Neural progenitor cell (in vitro differentiated cells): ENCODE measurements around the gene GARIN5A. TPM values are rescaled to one million over a fixed set of nuclear protein-coding genes. Genes with fewer than 3 reads are reported as not detected.

Source experiments
- DNase-seq: peaks from one replicate; pipeline ENCODE4 v3.0.0-alpha.2; 2016; ENCODE audit warnings: low spot score
- H2AFZ ChIP-seq: fragments of 200-600 bp; sonication (generic); replicated peaks from 2 replicates; pipeline ENCODE4 v1.6.1; 2016; ENCODE audit warnings: antibody characterized with exemption
- H3F3A ChIP-seq: fragments of 200-600 bp; sonication (generic); 2 replicates; pipeline ENCODE4 v1.6.1; 2016; ENCODE audit warnings: antibody characterized with exemption, low read depth
- H3K27ac ChIP-seq: fragments of 200-600 bp; sonication (generic); 2 replicates; pipeline ENCODE4 v1.5.1; 2016; ENCODE audit warnings: mild to moderate bottlenecking
- H3K27me3 ChIP-seq: fragments of 200-600 bp; sonication (generic); 2 replicates; pipeline ENCODE4 v1.6.1; 2016; ENCODE audit warnings: mild to moderate bottlenecking, moderate library complexity
- H3K36me3 ChIP-seq: fragments of 200-600 bp; sonication (generic); 2 replicates; pipeline ENCODE4 v1.5.1; 2016
- H3K4me1 ChIP-seq: fragments of 200-600 bp; sonication (generic); 2 replicates; pipeline ENCODE4 v1.6.1; 2016; ENCODE audit warnings: mixed run types
- H3K4me2 ChIP-seq: fragments of 200-600 bp; sonication (generic); 2 replicates; pipeline ENCODE4 v1.6.1; 2016
- H3K4me3 ChIP-seq: fragments of 200-600 bp; sonication (generic); 2 replicates; pipeline ENCODE4 v1.5.1; 2016
- H3K79me2 ChIP-seq: fragments of 200-600 bp; sonication (generic); 2 replicates; pipeline ENCODE4 v1.6.1; 2016; ENCODE audit warnings: low read depth
- H3K9ac ChIP-seq: fragments of 200-600 bp; sonication (generic); 2 replicates; pipeline ENCODE4 v1.6.1; 2016
- H3K9me3 ChIP-seq: fragments of 200-600 bp; sonication (generic); 2 replicates; pipeline ENCODE4 v1.5.1; 2016; ENCODE audit warnings: low read depth
- H4K20me1 ChIP-seq: fragments of 200-600 bp; sonication (generic); 2 replicates; pipeline ENCODE4 v1.6.1; 2016; ENCODE audit warnings: low read depth
- H3K27ac Mint-ChIP-seq: 3 replicates; pipeline ENCODE4 v1.8.0; 2021; ENCODE audit warnings: mixed read lengths
- H3K27me3 Mint-ChIP-seq: 2 replicates; pipeline ENCODE4 v1.8.0; 2022; ENCODE audit warnings: low read depth, mild to moderate bottlenecking, inconsistent platforms, moderate library complexity, mixed read lengths; ENCODE audit not compliant: insufficient read depth
- H3K36me3 Mint-ChIP-seq: 3 replicates; pipeline ENCODE4 v1.8.0; 2021; ENCODE audit warnings: mixed read lengths
- H3K4me1 Mint-ChIP-seq: 3 replicates; pipeline ENCODE4 v1.8.0; 2021; ENCODE audit warnings: mixed read lengths
- H3K4me3 Mint-ChIP-seq: 3 replicates; pipeline ENCODE4 v1.8.0; 2021; ENCODE audit warnings: mild to moderate bottlenecking, moderate library complexity, mixed read lengths
- H3K9me3 Mint-ChIP-seq: 3 replicates; pipeline ENCODE4 v1.8.0; 2020; ENCODE audit warnings: mixed read lengths
- CTCF ChIP-seq: fragments of 200-600 bp; sonication (generic); IDR thresholded peaks from 2 replicates; pipeline ENCODE4 v1.5.1; 2017; ENCODE audit warnings: antibody characterized with exemption, mild to moderate bottlenecking
- EZH2 ChIP-seq: fragments of 200-600 bp; sonication (generic); IDR thresholded peaks from 2 replicates; pipeline ENCODE4 v1.6.1; 2017; ENCODE audit warnings: antibody characterized with exemption, mild to moderate bottlenecking, moderate library complexity
- EZH2phosphoT487 ChIP-seq: fragments of 200-600 bp; sonication (generic); IDR thresholded peaks from 2 replicates; pipeline ENCODE4 v1.6.1; 2017; ENCODE audit warnings: antibody characterized with exemption
- total RNA-seq: library from RNA; depleted of rRNA; stranded (reverse); fragments of >200 nt; gene quantifications from 2 replicates; pipeline ENCODE4 v1.2.3, GENCODE V29; 2015; ENCODE audit warnings: low replicate concordance

GARIN5A gene
- total RNA-seq, 1 donor from 2014 or later: 5.6 TPM

GRCh38 chr19:50461066-50461875, 15.4 kb downstream of the GARIN5A start:
- Mint-ChIP-seq H3K9me3 (peaks cover 2% of the 10 kb centered on the region), H3K4me3 (peak overlapping the region; percentile 6), H3K36me3 (no peaks in the 10 kb centered on the region), H3K27me3 (peaks cover 6% of the 10 kb centered on the region), H3K27ac (peak overlapping the region; percentile 72), H3K4me1 (peaks cover 19% of the 10 kb centered on the region)
- no peaks in the 10 kb centered on the region for H4K20me1 ChIP-seq
- no peaks in the 10 kb centered on the region for H3K79me2 ChIP-seq
- H3K4me3 ChIP-seq: no peak overlapping the region
- peak; percentile 82 for TF ChIP-seq CTCF
- no peak for TF ChIP-seq EZH2phosphoT487
- no peak for TF ChIP-seq EZH2
- no peaks in the 10 kb centered on the region for H3K9me3 ChIP-seq
- H3K36me3 ChIP-seq: no peaks in the 10 kb centered on the region
- H3K9ac ChIP-seq: no peak overlapping the region
- peak overlapping the region; percentile 89 for H2AFZ ChIP-seq
- no peak overlapping the region for H3K27ac ChIP-seq
- H3K4me1 ChIP-seq: peaks cover 8% of the 10 kb centered on the region
- H3F3A ChIP-seq: peaks cover 9% of the 10 kb centered on the region
- H3K4me2 ChIP-seq: no peak overlapping the region
- H3K27me3 ChIP-seq: no peaks in the 10 kb centered on the region
- peak; percentile 87 for DNase-seq

GRCh38 chr19:50460161-50460765, 16.4 kb downstream of the GARIN5A start:
- H3K4me2 ChIP-seq: no peak overlapping the region
- no peak overlapping the region for H3K27ac ChIP-seq
- H3K79me2 ChIP-seq: no peaks in the 10 kb centered on the region
- TF ChIP-seq EZH2 (no peak), CTCF (no peak), EZH2phosphoT487 (no peak)
- H3K27ac Mint-ChIP-seq: no peak overlapping the region
- H3K4me3 ChIP-seq: no peak overlapping the region
- peaks cover 3% of the 10 kb centered on the region for H3F3A ChIP-seq
- no peak for DNase-seq
- H2AFZ ChIP-seq: no peak overlapping the region
- no peaks in the 10 kb centered on the region for H3K27me3 ChIP-seq
- no peaks in the 10 kb centered on the region for H3K9me3 ChIP-seq
- H4K20me1 ChIP-seq: no peaks in the 10 kb centered on the region
- H3K9ac ChIP-seq: no peak overlapping the region
- H3K36me3 ChIP-seq: no peaks in the 10 kb centered on the region
- no peaks in the 10 kb centered on the region for H3K36me3 Mint-ChIP-seq
- peaks cover 12% of the 10 kb centered on the region for H3K4me1 Mint-ChIP-seq
- peaks cover 7% of the 10 kb centered on the region for H3K9me3 Mint-ChIP-seq
- H3K4me3 Mint-ChIP-seq: peak overlapping the region; percentile 63
- H3K27me3 Mint-ChIP-seq: peaks cover 8% of the 10 kb centered on the region
- no peaks in the 10 kb centered on the region for H3K4me1 ChIP-seq

GRCh38 chr19:50459638-50460037, 17.0 kb downstream of the GARIN5A start:
- TF ChIP-seq EZH2: no peak
- no peak for TF ChIP-seq EZH2phosphoT487
- H4K20me1 ChIP-seq: no peaks in the 10 kb centered on the region
- Mint-ChIP-seq H3K9me3 (peaks cover 7% of the 10 kb centered on the region), H3K36me3 (no peaks in the 10 kb centered on the region), H3K27me3 (peaks cover 7% of the 10 kb centered on the region), H3K4me3 (peak overlapping the region; percentile 63), H3K27ac (no peak overlapping the region), H3K4me1 (peaks cover 12% of the 10 kb centered on the region)
- H3K4me1 ChIP-seq: no peaks in the 10 kb centered on the region
- no peak overlapping the region for H3K27ac ChIP-seq
- no peak overlapping the region for H2AFZ ChIP-seq
- no peaks in the 10 kb centered on the region for H3K27me3 ChIP-seq
- H3K4me2 ChIP-seq: no peak overlapping the region
- H3K79me2 ChIP-seq: no peaks in the 10 kb centered on the region
- H3K9me3 ChIP-seq: no peaks in the 10 kb centered on the region
- no peak for DNase-seq
- no peaks in the 10 kb centered on the region for H3K36me3 ChIP-seq
- H3K4me3 ChIP-seq: no peak overlapping the region
- no peak overlapping the region for H3K9ac ChIP-seq
- peaks cover 3% of the 10 kb centered on the region for H3F3A ChIP-seq

- Histone ChIP-seq H3K79me2 (no peaks in the 10 kb centered on the region), H3K27ac (no peak overlapping the region), H3K36me3 (no peaks in the 10 kb centered on the region), H3K4me2 (no peak overlapping the region), H3F3A (peaks cover 3% of the 10 kb centered on the region), H2AFZ (no peak overlapping the region), H3K9me3 (no peaks in the 10 kb centered on the region), H3K4me3 (no peak overlapping the region), H4K20me1 (no peaks in the 10 kb centered on the region), H3K9ac (no peak overlapping the region), H3K4me1 (no peaks in the 10 kb centered on the region), H3K27me3 (no peaks in the 10 kb centered on the region)
- Mint-ChIP-seq H3K4me3 (no peak overlapping the region), H3K4me1 (peaks cover 12% of the 10 kb centered on the region), H3K27me3 (peaks cover 8% of the 10 kb centered on the region), H3K36me3 (no peaks in the 10 kb centered on the region), H3K27ac (no peak overlapping the region), H3K9me3 (peaks cover 7% of the 10 kb centered on the region)
- no peak for DNase-seq
- TF ChIP-seq EZH2 (no peak), CTCF (no peak), EZH2phosphoT487 (no peak)
These were observed 17.6 kb downstream of the GARIN5A start for GRCh38 chr19:50459067-50459456.
